C4-2B (cell line): ENCODE results near the gene DPYSL4.

Experiments
- ZFX ChIP-seq: fragments of 450-650 bp; IDR thresholded peaks from 2 replicates; pipeline ENCODE4 v1.6.1; 2017
- TF ChIP-seq, protein P1 (sequence below): fragments of 450-650 bp; conservative IDR thresholded peaks from 2 replicates; pipeline ENCODE4 v1.5.1; 2017; ENCODE audit warnings: mild to moderate bottlenecking

DNA sequence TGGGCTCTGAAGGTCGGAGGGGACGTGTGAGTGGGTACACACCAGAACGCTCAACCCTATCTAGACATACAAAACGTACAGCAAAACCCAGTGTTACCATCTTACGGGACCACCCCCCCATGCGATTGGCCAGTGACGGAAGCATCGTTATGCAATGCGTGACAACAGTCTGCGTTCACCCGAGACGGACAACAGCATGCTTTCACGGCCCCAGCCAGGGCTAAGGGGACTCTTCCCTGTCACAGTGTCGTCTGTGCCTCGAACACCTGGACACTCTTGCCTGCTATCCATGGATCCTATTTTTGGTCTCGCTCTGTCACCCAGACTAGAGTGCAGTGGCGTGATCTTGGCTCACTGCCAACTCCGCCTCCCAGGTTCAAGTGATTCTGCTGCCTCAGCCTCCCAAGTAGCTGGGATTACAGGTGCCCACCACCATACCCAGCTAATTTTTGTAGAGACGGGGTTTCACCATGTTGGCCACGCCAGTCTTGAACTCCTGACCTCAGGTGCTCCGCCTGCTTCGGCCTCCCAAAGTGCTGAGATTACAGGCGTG, 23.3 kb downstream of the DPYSL4 start:
- TF ChIP-seq, protein P1, sequence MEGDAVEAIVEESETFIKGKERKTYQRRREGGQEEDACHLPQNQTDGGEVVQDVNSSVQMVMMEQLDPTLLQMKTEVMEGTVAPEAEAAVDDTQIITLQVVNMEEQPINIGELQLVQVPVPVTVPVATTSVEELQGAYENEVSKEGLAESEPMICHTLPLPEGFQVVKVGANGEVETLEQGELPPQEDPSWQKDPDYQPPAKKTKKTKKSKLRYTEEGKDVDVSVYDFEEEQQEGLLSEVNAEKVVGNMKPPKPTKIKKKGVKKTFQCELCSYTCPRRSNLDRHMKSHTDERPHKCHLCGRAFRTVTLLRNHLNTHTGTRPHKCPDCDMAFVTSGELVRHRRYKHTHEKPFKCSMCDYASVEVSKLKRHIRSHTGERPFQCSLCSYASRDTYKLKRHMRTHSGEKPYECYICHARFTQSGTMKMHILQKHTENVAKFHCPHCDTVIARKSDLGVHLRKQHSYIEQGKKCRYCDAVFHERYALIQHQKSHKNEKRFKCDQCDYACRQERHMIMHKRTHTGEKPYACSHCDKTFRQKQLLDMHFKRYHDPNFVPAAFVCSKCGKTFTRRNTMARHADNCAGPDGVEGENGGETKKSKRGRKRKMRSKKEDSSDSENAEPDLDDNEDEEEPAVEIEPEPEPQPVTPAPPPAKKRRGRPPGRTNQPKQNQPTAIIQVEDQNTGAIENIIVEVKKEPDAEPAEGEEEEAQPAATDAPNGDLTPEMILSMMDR: no peak
- no peak for TF ChIP-seq ZFX
